Anterior cingulate cortex (tissue), 58 donors: Measurements from ENCODE around the gene KRTAP3-2.
"Not testable (repeated sequence)": the region's sequence is repeated elsewhere in the genome, so short reads cannot be mapped to it uniquely, and the experiment has no call there.

ENCODE experiments used
- DNase-seq, 58 donors: peaks; one replicate each; lab custom pipeline; 2025; lab: John Stamatoyannopoulos, UW

Gene KRTAP3-2

GRCh38 chr17:40999563-40999962, at the start of gene KRTAP3-2:
KRTAP3-2 (minus strand) TSS chr17:40999906; CDS start chr17:40999853, 53 bp downstream.
- peak in 4 of 58 donors; percentile 3 to 9 (median 5) for DNase-seq

GRCh38 chr17:41049110-41049509, 49.4 kb upstream of the KRTAP3-2 start:
- DNase-seq: no peak

- DNase-seq: no peak
Observed at GRCh38 chr17:41048441-41048840, 48.7 kb upstream of the KRTAP3-2 start.

GRCh38 chr17:41046735-41047465, 47.2 kb upstream of the KRTAP3-2 start, which contains the start of gene KRTAP2-1:
KRTAP2-1 (minus strand) TSS chr17:41047316; CDS start chr17:41047267, 49 bp downstream.
- DNase-seq: not testable (repeated sequence)

GRCh38 chr17:41042953-41043352, 43.2 kb upstream of the KRTAP3-2 start:
- DNase-seq: no peak

- peak in 5 of 58 donors; percentile 0 to 16 (median 4) for DNase-seq
Observed at GRCh38 chr17:41040783-41041571, 41.3 kb upstream of the KRTAP3-2 start, which contains the start of gene KRTAP1-1. KRTAP1-1 (minus strand) TSS chr17:41041450; CDS start chr17:41041397, 53 bp downstream.

GRCh38 chr17:41037853-41038350, 38.2 kb upstream of the KRTAP3-2 start:
- no peak for DNase-seq

GRCh38 chr17:41034346-41034935, 34.7 kb upstream of the KRTAP3-2 start, which contains the start of gene KRTAP1-3:
KRTAP1-3 (minus strand) TSS chr17:41034874; CDS start chr17:41034821, 53 bp downstream.
- not testable (repeated sequence) for DNase-seq

- no peak for DNase-seq
Observed at GRCh38 chr17:41029633-41030245, 30.0 kb upstream of the KRTAP3-2 start, which contains the start of gene KRTAP1-4. KRTAP1-4 (minus strand) TSS chr17:41030195; CDS start chr17:41030078, 117 bp downstream.

GRCh38 chr17:41026715-41027471, 27.2 kb upstream of the KRTAP3-2 start, which contains the start of gene KRTAP1-5:
KRTAP1-5 (minus strand) TSS chr17:41027208; CDS start chr17:41027155, 53 bp downstream.
- DNase-seq: no peak

- DNase-seq: no peak
Observed at GRCh38 chr17:41024697-41025096, 25.0 kb upstream of the KRTAP3-2 start.

GRCh38 chr17:41020336-41020735, 20.6 kb upstream of the KRTAP3-2 start:
- no peak for DNase-seq

GRCh38 chr17:41019415-41019814, 19.7 kb upstream of the KRTAP3-2 start:
- DNase-seq: no peak

GRCh38 chr17:41018541-41018940, 18.8 kb upstream of the KRTAP3-2 start:
- DNase-seq: no peak

- DNase-seq: no peak
Observed at GRCh38 chr17:41016578-41017215, 17.0 kb upstream of the KRTAP3-2 start.

GRCh38 chr17:41015454-41015853, 15.7 kb upstream of the KRTAP3-2 start:
- DNase-seq: no peak

GRCh38 chr17:41013606-41014005, 13.9 kb upstream of the KRTAP3-2 start:
- DNase-seq: no peak

GRCh38 chr17:41013181-41013580, 13.5 kb upstream of the KRTAP3-2 start:
- no peak for DNase-seq
